HEK293 (cell line): ENCODE measurements around the gene FRMD5.

Source experiments
- CTCF ChIA-PET: fragments of 350-600 bp; formaldehyde crosslinking; extraction: SDS; loops from one replicate; lab custom pipeline; 2021; ENCODE audit warnings: antibody characterized with exemption; lab: Yijun Ruan, JAX
- POLR2A ChIA-PET: fragments of 300-600 bp; formaldehyde crosslinking; extraction: SDS; loops from one replicate; lab custom pipeline; 2020; ENCODE audit warnings: antibody characterized with exemption, inconsistent platforms; lab: Yijun Ruan, JAX
- H3K27ac ChIP-seq: fragments of 200-500 bp; sonication (Bioruptor generic); 2 replicates; pipeline ENCODE4 v1.5.1; 2014; ENCODE audit warnings: low read depth, low read length, control low read depth, inconsistent platforms; ENCODE audit errors: extremely low read depth
- H3K36me3 ChIP-seq, 2 experiments: fragments of 200-500 bp in 1 of 2; sonication (Bioruptor generic) in 1 of 2; 1 replicate in 1 of 2; 2 replicates in 1 of 2; pipeline ENCODE4 v1.5.1; 2014 to 2017; ENCODE audit warnings: inconsistent platforms in 2 of 2, low read length in 2 of 2; ENCODE audit not compliant: control insufficient read depth in 2 of 2, insufficient read depth in 1 of 2
- H3K4me1 ChIP-seq: fragments of 200-500 bp; sonication (Bioruptor generic); 2 replicates; pipeline ENCODE4 v1.5.1; 2014; ENCODE audit warnings: mild to moderate bottlenecking, low read length, inconsistent platforms; ENCODE audit not compliant: control insufficient read depth, insufficient read depth
- H3K4me3 ChIP-seq: 2 replicates; pipeline ENCODE4 v1.5.1; 2011; ENCODE audit warnings: low read depth, mild to moderate bottlenecking, control low read depth, low read length, moderate library complexity
- H3K9me3 ChIP-seq: fragments of 200-500 bp; sonication (Bioruptor generic); 2 replicates; pipeline ENCODE4 v1.5.1; 2014; ENCODE audit warnings: low read depth, low read length, inconsistent platforms; ENCODE audit not compliant: control insufficient read depth, insufficient read depth
- FEZF1 ChIP-seq: fragments of 450-650 bp; formaldehyde crosslinking; IDR thresholded peaks from 2 replicates; pipeline ENCODE4 v1.5.1; 2016; ENCODE audit warnings: missing biosample characterization, missing genetic modification characterization
- GLIS1 ChIP-seq: fragments of 450-650 bp; formaldehyde crosslinking; IDR thresholded peaks from 2 replicates; pipeline ENCODE4 v1.5.1; 2016; ENCODE audit warnings: missing biosample characterization, missing genetic modification characterization
- KLF16 ChIP-seq: fragments of 450-650 bp; formaldehyde crosslinking; IDR thresholded peaks from 2 replicates; pipeline ENCODE4 v1.5.1; 2017; ENCODE audit warnings: missing biosample characterization, missing genetic modification characterization
- KLF7 ChIP-seq: fragments of 450-650 bp; formaldehyde crosslinking; IDR thresholded peaks from 2 replicates; pipeline ENCODE4 v1.5.1; 2016; ENCODE audit warnings: missing biosample characterization, missing genetic modification characterization, borderline replicate concordance
- MZF1 ChIP-seq: fragments of 450-650 bp; formaldehyde crosslinking; IDR thresholded peaks from 2 replicates; pipeline ENCODE4 v1.5.1; 2017; ENCODE audit warnings: missing biosample characterization, missing genetic modification characterization, borderline replicate concordance
- WT1 ChIP-seq: fragments of 450-650 bp; formaldehyde crosslinking; IDR thresholded peaks from 2 replicates; pipeline ENCODE4 v1.5.1; 2016; ENCODE audit warnings: missing biosample characterization, missing genetic modification characterization
- YY1 ChIP-seq: fragments of 450-650 bp; formaldehyde crosslinking; IDR thresholded peaks from 2 replicates; pipeline ENCODE4 v1.5.1; 2018; ENCODE audit warnings: missing biosample characterization, missing genetic modification characterization
- ZBTB17 ChIP-seq: fragments of 450-650 bp; formaldehyde crosslinking; IDR thresholded peaks from 2 replicates; pipeline ENCODE4 v1.5.1; 2016; ENCODE audit warnings: missing biosample characterization, missing genetic modification characterization
- ZBTB7A ChIP-seq: fragments of 450-650 bp; formaldehyde crosslinking; IDR thresholded peaks from 2 replicates; pipeline ENCODE4 v1.5.1; 2016; ENCODE audit warnings: low read depth, missing biosample characterization, missing genetic modification characterization
- ZBTB8A ChIP-seq: fragments of 450-650 bp; formaldehyde crosslinking; IDR thresholded peaks from 2 replicates; pipeline ENCODE4 v1.5.1; 2016; ENCODE audit warnings: missing biosample characterization, missing genetic modification characterization
- ZFHX2 ChIP-seq: fragments of 450-650 bp; formaldehyde crosslinking; conservative IDR thresholded peaks from 2 replicates; pipeline ENCODE4 v1.5.1; 2016; ENCODE audit warnings: missing biosample characterization, missing genetic modification characterization
- ZNF112 ChIP-seq: fragments of 450-650 bp; formaldehyde crosslinking; IDR thresholded peaks from 2 replicates; pipeline ENCODE4 v1.5.0; 2017; ENCODE audit warnings: missing biosample characterization, missing genetic modification characterization
- ZNF114 ChIP-seq: fragments of 450-650 bp; formaldehyde crosslinking; IDR thresholded peaks from 2 replicates; pipeline ENCODE4 v1.5.0; 2017; ENCODE audit warnings: missing biosample characterization, missing genetic modification characterization
- ZNF132 ChIP-seq: fragments of 450-650 bp; formaldehyde crosslinking; IDR thresholded peaks from 2 replicates; pipeline ENCODE4 v1.5.1; 2017; ENCODE audit warnings: missing biosample characterization, missing genetic modification characterization, borderline replicate concordance
- ZNF133 ChIP-seq: fragments of 450-650 bp; formaldehyde crosslinking; IDR thresholded peaks from 2 replicates; pipeline ENCODE4 v1.5.1; 2016; ENCODE audit warnings: missing biosample characterization, missing genetic modification characterization
- ZNF19 ChIP-seq: fragments of 450-650 bp; formaldehyde crosslinking; IDR thresholded peaks from 2 replicates; pipeline ENCODE4; 2016; ENCODE audit warnings: missing biosample characterization, missing genetic modification characterization, low read depth
- ZNF202 ChIP-seq: fragments of 450-650 bp; formaldehyde crosslinking; IDR thresholded peaks from 2 replicates; pipeline ENCODE4 v1.5.1; 2016; ENCODE audit warnings: missing biosample characterization, missing genetic modification characterization, borderline replicate concordance
- ZNF24 ChIP-seq: fragments of 450-650 bp; formaldehyde crosslinking; IDR thresholded peaks from 2 replicates; pipeline ENCODE4 v1.5.1; 2016; ENCODE audit warnings: missing biosample characterization, missing genetic modification characterization
- ZNF302 ChIP-seq: fragments of 450-650 bp; formaldehyde crosslinking; IDR thresholded peaks from 2 replicates; pipeline ENCODE4 v1.5.1; 2016; ENCODE audit warnings: missing biosample characterization, missing genetic modification characterization, low read depth
- ZNF311 ChIP-seq: fragments of 450-650 bp; formaldehyde crosslinking; IDR thresholded peaks from 2 replicates; pipeline ENCODE4 v1.5.1; 2017; ENCODE audit warnings: missing biosample characterization, missing genetic modification characterization, borderline replicate concordance
- ZNF433 ChIP-seq: fragments of 450-650 bp; formaldehyde crosslinking; IDR thresholded peaks from 2 replicates; pipeline ENCODE4 v1.5.1; 2016; ENCODE audit warnings: missing biosample characterization, missing genetic modification characterization, low read depth
- ZNF501 ChIP-seq: fragments of 450-650 bp; formaldehyde crosslinking; IDR thresholded peaks from 2 replicates; pipeline ENCODE4 v1.5.1; 2016; ENCODE audit warnings: missing biosample characterization, missing genetic modification characterization
- ZNF561 ChIP-seq: fragments of 450-650 bp; IDR thresholded peaks from 2 replicates; pipeline ENCODE4 v1.5.1; 2018; ENCODE audit warnings: missing biosample characterization, missing genetic modification characterization, borderline replicate concordance
- ZNF701 ChIP-seq: fragments of 450-650 bp; formaldehyde crosslinking; IDR thresholded peaks from 2 replicates; pipeline ENCODE4 v1.5.1; 2016; ENCODE audit warnings: missing biosample characterization, missing genetic modification characterization
- ZSCAN4 ChIP-seq: fragments of 450-650 bp; formaldehyde crosslinking; IDR thresholded peaks from 2 replicates; pipeline ENCODE4 v1.5.1; 2017; ENCODE audit warnings: missing biosample characterization, missing genetic modification characterization
- TF ChIP-seq, protein P1 (sequence below): fragments of 450-650 bp; formaldehyde crosslinking; IDR thresholded peaks from 2 replicates; pipeline ENCODE4 v1.5.1; 2016; ENCODE audit warnings: missing biosample characterization, missing genetic modification characterization

FRMD5 gene

DNA sequence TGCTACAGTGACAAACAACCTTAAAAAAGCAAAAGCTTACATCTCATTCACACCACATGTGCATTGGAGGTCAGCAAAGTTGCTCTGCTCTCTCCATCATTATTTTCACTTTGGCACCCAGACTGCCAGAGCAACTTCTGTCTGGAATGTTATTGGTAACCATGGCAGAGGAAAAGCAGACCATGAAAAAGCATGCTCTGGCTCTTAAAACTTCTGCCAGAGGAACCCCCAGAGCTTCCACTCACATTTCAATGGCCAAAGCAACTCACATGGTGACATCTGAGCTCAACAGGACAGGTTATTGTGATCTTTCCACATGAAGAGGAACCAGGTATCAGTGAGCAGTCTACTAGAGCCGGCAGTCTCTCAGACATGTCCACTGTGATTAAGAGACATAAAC is 21.9 kb upstream of the FRMD5 start:
- ChIA-PET POLR2A (no interaction called here), CTCF (interaction anchor here (0.5 to 1.2 kb wide), 2 partner anchors 127 to 313 kb away, joined by 3 read pairs; no protein-coding TSS in a partner anchor)
- no peaks in the 10 kb centered on the region for H3K36me3 ChIP-seq
- no peak overlapping the region for H3K4me3 ChIP-seq
- no peak overlapping the region for H3K27ac ChIP-seq
- no peaks in the 10 kb centered on the region for H3K9me3 ChIP-seq
- H3K4me1 ChIP-seq, result no peaks in the 10 kb centered on the region
- no peak for TF ChIP-seq ZNF133 (tag by site-specific recombination)
- TF ChIP-seq ZNF112 (tag by site-specific recombination), result no peak
- no peak for TF ChIP-seq ZBTB17
- TF ChIP-seq YY1 (tag by site-specific recombination), result no peak
- TF ChIP-seq ZNF501 (tag by site-specific recombination), result no peak
- no peak for TF ChIP-seq KLF16
- no peak for TF ChIP-seq ZBTB8A (tag by site-specific recombination)
- no peak for TF ChIP-seq ZNF433 (tag by site-specific recombination)
- no peak for TF ChIP-seq WT1
- TF ChIP-seq ZFHX2 (tag by site-specific recombination), result no peak
- no peak for TF ChIP-seq ZNF302 (tag by site-specific recombination)

DNA sequence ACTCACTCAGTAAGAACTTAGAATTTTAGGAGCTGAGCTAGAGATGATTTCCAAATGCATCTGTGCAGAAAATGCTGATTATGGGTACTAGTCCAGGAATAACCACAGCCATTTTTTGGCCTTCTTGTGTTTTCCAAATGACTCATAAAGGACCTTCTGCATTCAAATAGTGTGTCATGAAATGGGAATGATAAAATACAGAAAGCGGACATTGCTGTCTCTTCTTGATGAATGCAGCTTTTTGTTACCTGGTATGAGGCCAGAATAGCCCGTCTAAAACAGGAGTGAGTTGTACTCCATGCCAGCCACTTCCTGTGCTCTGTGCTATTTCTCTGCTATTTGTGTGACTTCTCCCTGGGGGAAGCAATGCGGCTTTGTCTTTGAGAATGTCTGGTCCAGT is 20.5 kb upstream of the FRMD5 start:
- no peaks in the 10 kb centered on the region for H3K9me3 ChIP-seq
- POLR2A ChIA-PET, result no interaction called here
- no peaks in the 10 kb centered on the region for H3K4me1 ChIP-seq
- no peak overlapping the region for H3K4me3 ChIP-seq
- no peaks in the 10 kb centered on the region for H3K36me3 ChIP-seq
- TF ChIP-seq ZNF701 (no peak), ZNF114 (no peak), MZF1 (tag by site-specific recombination) (no peak), FEZF1 (tag by site-specific recombination) (no peak), ZNF311 (no peak), YY1 (tag by site-specific recombination) (no peak), ZNF561 (tag by site-specific recombination) (no peak), ZNF24 (tag by site-specific recombination) (no peak), ZNF202 (tag by site-specific recombination) (no peak), ZSCAN4 (no peak), GLIS1 (tag by site-specific recombination) (no peak), ZNF19 (tag by site-specific recombination) (no peak), ZNF132 (no peak), WT1 (no peak), ZBTB7A (tag by site-specific recombination) (no peak), KLF7 (tag by site-specific recombination) (no peak)
- TF ChIP-seq, protein P1, sequence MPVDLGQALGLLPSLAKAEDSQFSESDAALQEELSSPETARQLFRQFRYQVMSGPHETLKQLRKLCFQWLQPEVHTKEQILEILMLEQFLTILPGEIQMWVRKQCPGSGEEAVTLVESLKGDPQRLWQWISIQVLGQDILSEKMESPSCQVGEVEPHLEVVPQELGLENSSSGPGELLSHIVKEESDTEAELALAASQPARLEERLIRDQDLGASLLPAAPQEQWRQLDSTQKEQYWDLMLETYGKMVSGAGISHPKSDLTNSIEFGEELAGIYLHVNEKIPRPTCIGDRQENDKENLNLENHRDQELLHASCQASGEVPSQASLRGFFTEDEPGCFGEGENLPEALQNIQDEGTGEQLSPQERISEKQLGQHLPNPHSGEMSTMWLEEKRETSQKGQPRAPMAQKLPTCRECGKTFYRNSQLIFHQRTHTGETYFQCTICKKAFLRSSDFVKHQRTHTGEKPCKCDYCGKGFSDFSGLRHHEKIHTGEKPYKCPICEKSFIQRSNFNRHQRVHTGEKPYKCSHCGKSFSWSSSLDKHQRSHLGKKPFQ (tag by site-specific recombination), result no peak
- TF ChIP-seq, all 188 proteins: peak for 0
- CTCF ChIA-PET, result interaction anchor here (0.6 to 1.0 kb wide), 2 partner anchors 311 to 513 kb away, joined by 3 read pairs; no protein-coding TSS in a partner anchor
- H3K27ac ChIP-seq, result no peak overlapping the region
